ENCODE results near the gene SETMAR. TPM values are rescaled to one million over a fixed set of nuclear protein-coding genes. Genes with fewer than 3 reads are reported as not detected.
A peak's percentile ranks its signal among the peaks of the same experiment; 100 is the strongest.

The SETMAR gene
- total and polyA plus RNA-seq, 2 donors (not counting 1 experiment from before 2014, with no cell fraction given): 13.9 to 14.7 TPM

DNA sequence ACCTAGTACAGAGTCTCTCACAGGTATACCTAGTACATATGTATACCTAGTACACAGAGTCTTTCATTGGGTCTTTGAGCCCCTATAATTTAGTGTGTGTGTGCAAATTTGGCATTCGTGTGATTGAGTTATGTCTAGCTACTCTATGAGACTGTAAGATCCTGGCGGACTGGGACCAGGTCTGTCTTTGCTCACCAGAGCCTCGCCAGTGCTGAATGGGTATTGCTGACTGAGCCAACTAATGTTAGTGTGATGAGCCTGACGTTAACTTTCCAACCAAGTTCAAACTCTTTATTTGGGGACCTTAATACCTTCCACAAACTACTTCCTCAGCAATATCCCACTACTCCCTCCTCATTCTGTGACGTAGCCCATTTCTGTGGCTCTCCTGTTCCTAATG lies 35.6 kb downstream of the SETMAR start:
- no peaks in the 10 kb centered on the region for H3K79me2 ChIP-seq (ENCODE audit: control insufficient read depth, insufficient read depth, low read length)
- H3K27ac ChIP-seq (ENCODE audit: insufficient read depth, low read length): no peak overlapping the region
- H2AFZ ChIP-seq (ENCODE audit: low read length): no peak overlapping the region
- no peaks in the 10 kb centered on the region for H3K9me3 ChIP-seq (ENCODE audit: control insufficient read depth, insufficient read depth, low read depth, low read length)
- TF ChIP-seq, protein P1, sequence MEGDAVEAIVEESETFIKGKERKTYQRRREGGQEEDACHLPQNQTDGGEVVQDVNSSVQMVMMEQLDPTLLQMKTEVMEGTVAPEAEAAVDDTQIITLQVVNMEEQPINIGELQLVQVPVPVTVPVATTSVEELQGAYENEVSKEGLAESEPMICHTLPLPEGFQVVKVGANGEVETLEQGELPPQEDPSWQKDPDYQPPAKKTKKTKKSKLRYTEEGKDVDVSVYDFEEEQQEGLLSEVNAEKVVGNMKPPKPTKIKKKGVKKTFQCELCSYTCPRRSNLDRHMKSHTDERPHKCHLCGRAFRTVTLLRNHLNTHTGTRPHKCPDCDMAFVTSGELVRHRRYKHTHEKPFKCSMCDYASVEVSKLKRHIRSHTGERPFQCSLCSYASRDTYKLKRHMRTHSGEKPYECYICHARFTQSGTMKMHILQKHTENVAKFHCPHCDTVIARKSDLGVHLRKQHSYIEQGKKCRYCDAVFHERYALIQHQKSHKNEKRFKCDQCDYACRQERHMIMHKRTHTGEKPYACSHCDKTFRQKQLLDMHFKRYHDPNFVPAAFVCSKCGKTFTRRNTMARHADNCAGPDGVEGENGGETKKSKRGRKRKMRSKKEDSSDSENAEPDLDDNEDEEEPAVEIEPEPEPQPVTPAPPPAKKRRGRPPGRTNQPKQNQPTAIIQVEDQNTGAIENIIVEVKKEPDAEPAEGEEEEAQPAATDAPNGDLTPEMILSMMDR (conservative IDR thresholded peaks at IDR 0.05 in 1 of 2, IDR thresholded peaks at IDR 0.05 in 1 of 2; ENCODE audit: low read depth in 1 of 2, low read length in 2 of 2): no peak
- TF ChIP-seq EZH2 (IDR thresholded peaks at IDR 0.05; ENCODE audit: low read length, missing control alignments): no peak
- no peak for DNase-seq (ENCODE audit: low read depth in 2 of 2)
- H3K27me3 ChIP-seq (ENCODE audit: control insufficient read depth, insufficient read depth, low read length): no peaks in the 10 kb centered on the region
- no peaks in the 10 kb centered on the region for H3K36me3 ChIP-seq (ENCODE audit: control insufficient read depth, insufficient read depth, low read length)
- H3K9ac ChIP-seq (ENCODE audit: insufficient read depth, low read length): no peak overlapping the region
- H3K4me3 ChIP-seq (replicated peaks in 1 of 4; ENCODE audit: control extremely low read depth in 1 of 4, insufficient read depth in 1 of 4, low read depth in 3 of 4, low read length in 4 of 4): no peak overlapping the region
- no peaks in the 10 kb centered on the region for H3K4me1 ChIP-seq (ENCODE audit: control insufficient read depth, extremely low read depth, insufficient read depth, low read length)
- no peaks in the 10 kb centered on the region for H4K20me1 ChIP-seq (ENCODE audit: control insufficient read depth, extremely low read depth, insufficient read depth, low read length)
- H3K4me2 ChIP-seq (ENCODE audit: extremely low read depth, insufficient read depth, low read length): no peak overlapping the region

GRCh38 chr3:4340077-4340410 lies 36.9 kb downstream of the SETMAR start:
- H3K79me2 ChIP-seq (ENCODE audit: control insufficient read depth, insufficient read depth, low read length): no peaks in the 10 kb centered on the region
- H3K9me3 ChIP-seq (ENCODE audit: control insufficient read depth, insufficient read depth, low read depth, low read length): no peaks in the 10 kb centered on the region
- no peak overlapping the region for H3K4me2 ChIP-seq (ENCODE audit: extremely low read depth, insufficient read depth, low read length)
- TF ChIP-seq, protein P1 (conservative IDR thresholded peaks at IDR 0.05 in 1 of 2, IDR thresholded peaks at IDR 0.05 in 1 of 2; ENCODE audit: low read depth in 1 of 2, low read length in 2 of 2): no peak
- no peak for TF ChIP-seq EZH2 (IDR thresholded peaks at IDR 0.05; ENCODE audit: low read length, missing control alignments)
- H4K20me1 ChIP-seq (ENCODE audit: control insufficient read depth, extremely low read depth, insufficient read depth, low read length): no peaks in the 10 kb centered on the region
- no peak for DNase-seq (ENCODE audit: low read depth in 2 of 2)
- H2AFZ ChIP-seq (ENCODE audit: low read length): no peak overlapping the region
- H3K27me3 ChIP-seq (ENCODE audit: control insufficient read depth, insufficient read depth, low read length): no peaks in the 10 kb centered on the region
- H3K9ac ChIP-seq (ENCODE audit: insufficient read depth, low read length): no peak overlapping the region
- H3K36me3 ChIP-seq (ENCODE audit: control insufficient read depth, insufficient read depth, low read length): no peaks in the 10 kb centered on the region
- H3K4me1 ChIP-seq (ENCODE audit: control insufficient read depth, extremely low read depth, insufficient read depth, low read length): no peaks in the 10 kb centered on the region
- no peak overlapping the region for H3K27ac ChIP-seq (ENCODE audit: insufficient read depth, low read length)
- no peak overlapping the region for H3K4me3 ChIP-seq (replicated peaks in 1 of 4; ENCODE audit: control extremely low read depth in 1 of 4, insufficient read depth in 1 of 4, low read depth in 3 of 4, low read length in 4 of 4)

GRCh38 chr3:4340411-4341335 lies 37.5 kb downstream of the SETMAR start:
- H3K9me3 ChIP-seq (ENCODE audit: control insufficient read depth, insufficient read depth, low read depth, low read length): no peaks in the 10 kb centered on the region
- no peak overlapping the region for H3K4me2 ChIP-seq (ENCODE audit: extremely low read depth, insufficient read depth, low read length)
- no peak overlapping the region for H3K9ac ChIP-seq (ENCODE audit: insufficient read depth, low read length)
- H4K20me1 ChIP-seq (ENCODE audit: control insufficient read depth, extremely low read depth, insufficient read depth, low read length): no peaks in the 10 kb centered on the region
- no peaks in the 10 kb centered on the region for H3K4me1 ChIP-seq (ENCODE audit: control insufficient read depth, extremely low read depth, insufficient read depth, low read length)
- H3K79me2 ChIP-seq (ENCODE audit: control insufficient read depth, insufficient read depth, low read length): no peaks in the 10 kb centered on the region
- H2AFZ ChIP-seq (ENCODE audit: low read length): no peak overlapping the region
- no peak for TF ChIP-seq EZH2 (IDR thresholded peaks at IDR 0.05; ENCODE audit: low read length, missing control alignments)
- TF ChIP-seq, protein P1 (conservative IDR thresholded peaks at IDR 0.05 in 1 of 2, IDR thresholded peaks at IDR 0.05 in 1 of 2; ENCODE audit: low read depth in 1 of 2, low read length in 2 of 2): no peak
- peak in 1 of 2 donors; percentile 29 for DNase-seq (ENCODE audit: low read depth in 2 of 2)
- H3K27me3 ChIP-seq (ENCODE audit: control insufficient read depth, insufficient read depth, low read length): no peaks in the 10 kb centered on the region
- no peak overlapping the region for H3K4me3 ChIP-seq (replicated peaks in 1 of 4; ENCODE audit: control extremely low read depth in 1 of 4, insufficient read depth in 1 of 4, low read depth in 3 of 4, low read length in 4 of 4)
- H3K27ac ChIP-seq (ENCODE audit: insufficient read depth, low read length): no peak overlapping the region
- H3K36me3 ChIP-seq (ENCODE audit: control insufficient read depth, insufficient read depth, low read length): no peaks in the 10 kb centered on the region

Data from fibroblast of lung (primary cell).